ENCODE data around the gene LILRB3.
"Not testable (repeated sequence)": the region's sequence is repeated elsewhere in the genome, so short reads cannot be mapped to it uniquely, and the experiment has no call there.

GRCh38 chr19:54224619-54225018 lies 1.8 kb upstream of the LILRB3 start:
- not testable (repeated sequence) for TF ChIP-seq POLR2A, CTCF (IDR thresholded peaks at IDR 0.05)

Data from esophagus squamous epithelium (tissue), 4 donors.